ENCODE data around the gene MMP1.

Gene MMP1

GRCh38 chr11:102806296-102806695, 8.3 kb upstream of the MMP1 start:
- no peak for DNase-seq (ENCODE audit: low spot score)

- DNase-seq (ENCODE audit: low spot score): no peak
Observed at GRCh38 chr11:102802341-102802740, 4.4 kb upstream of the MMP1 start.

- no peak for DNase-seq (ENCODE audit: low spot score)
Observed at GRCh38 chr11:102800767-102801166, 2.8 kb upstream of the MMP1 start.

GRCh38 chr11:102799681-102800340, 1.9 kb upstream of the MMP1 start:
- DNase-seq (ENCODE audit: low spot score): no peak

GRCh38 chr11:102794382-102794781, 3.6 kb downstream of the MMP1 start:
- DNase-seq (ENCODE audit: low spot score): no peak

GRCh38 chr11:102793677-102794290, 4.2 kb downstream of the MMP1 start:
- no peak for DNase-seq (ENCODE audit: low spot score)

- DNase-seq (ENCODE audit: low spot score): no peak
Observed at GRCh38 chr11:102792604-102793003, 5.4 kb downstream of the MMP1 start.

GRCh38 chr11:102791271-102792036, 6.5 kb downstream of the MMP1 start:
- DNase-seq (ENCODE audit: low spot score): no peak

GRCh38 chr11:102788334-102788995, 9.5 kb downstream of the MMP1 start:
- no peak for DNase-seq (ENCODE audit: low spot score)

- no peak for DNase-seq (ENCODE audit: low spot score)
Observed at GRCh38 chr11:102784380-102784779, 13.6 kb downstream of the MMP1 start.

- DNase-seq (ENCODE audit: low spot score): no peak
Observed at GRCh38 chr11:102783720-102784119, 14.2 kb downstream of the MMP1 start.

- no peak for DNase-seq (ENCODE audit: low spot score)
Observed at GRCh38 chr11:102783016-102783415, 14.9 kb downstream of the MMP1 start.

GRCh38 chr11:102781676-102782075, 16.3 kb downstream of the MMP1 start:
- DNase-seq (ENCODE audit: low spot score): no peak

- DNase-seq (ENCODE audit: low spot score): no peak
Observed at GRCh38 chr11:102780491-102780918, 17.5 kb downstream of the MMP1 start, which contains the start of gene MMP10. Gene MMP10 (minus strand): TSS chr11:102780628. CDS start chr11:102780591, 37 bp downstream.

- DNase-seq (ENCODE audit: low spot score): no peak
Observed at GRCh38 chr11:102776454-102776853, 21.5 kb downstream of the MMP1 start.

GRCh38 chr11:102773386-102773785, 24.6 kb downstream of the MMP1 start:
- DNase-seq (ENCODE audit: low spot score): no peak

- DNase-seq (ENCODE audit: low spot score): no peak
Observed at GRCh38 chr11:102771351-102771750, 26.6 kb downstream of the MMP1 start.

GRCh38 chr11:102770191-102770590, 27.8 kb downstream of the MMP1 start:
- DNase-seq (ENCODE audit: low spot score): no peak

- no peak for DNase-seq (ENCODE audit: low spot score)
Observed at GRCh38 chr11:102767800-102768199, 30.2 kb downstream of the MMP1 start.

- DNase-seq (ENCODE audit: low spot score): no peak
Observed at GRCh38 chr11:102763440-102763839, 34.5 kb downstream of the MMP1 start.

- DNase-seq (ENCODE audit: low spot score): no peak
Observed at GRCh38 chr11:102762361-102762767, 35.6 kb downstream of the MMP1 start.

- no peak for DNase-seq (ENCODE audit: low spot score)
Observed at GRCh38 chr11:102761646-102762238, 36.2 kb downstream of the MMP1 start.

Measured in CD4-positive, alpha-beta T cell treated with Interleukin-6 at 100 ng/mL for 8 hours (primary cell).